Measurements from ENCODE around the gene GNGT1. TPM values are rescaled to one million over a fixed set of nuclear protein-coding genes. Genes with fewer than 3 reads are reported as not detected.

Gene GNGT1
- not detected for polyA plus RNA-seq (2012; ENCODE audit: low read depth, missing spikeins)

DNA sequence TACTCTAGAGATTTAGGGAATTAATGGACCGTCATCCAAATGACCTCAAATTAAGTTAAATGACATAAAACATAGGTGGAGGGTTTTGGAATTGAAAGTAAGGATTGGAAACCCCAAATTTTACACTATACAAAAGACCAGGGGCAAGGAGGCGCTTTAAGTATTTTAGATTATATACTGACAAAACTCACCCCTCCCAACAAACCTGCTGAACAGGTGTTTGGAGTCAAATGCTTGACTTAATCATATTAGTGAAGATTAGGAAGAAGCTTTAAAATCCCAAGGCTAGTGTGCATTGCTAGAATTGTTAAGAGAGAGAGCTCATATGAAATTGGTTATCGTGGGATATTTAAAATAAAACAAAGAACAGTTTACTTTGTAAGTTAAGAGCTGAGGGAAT is at the start of gene GNGT1:
TSS of gene GNGT1 (plus strand) at position 301 of the 400 bp plus-strand sequence. CDS start 180 bp downstream, outside the sequence.
- DNase-seq (ENCODE audit: insufficient read length, low spot score) (no peak), FAIRE-seq (no peak)
- TF ChIP-seq POLR2A (IDR thresholded peaks at IDR 0.05; ENCODE audit: low read depth, low read length) (no peak), PAX5 (IDR thresholded peaks at IDR 0.05; ENCODE audit: insufficient read depth, low read length, severe bottlenecking) (no peak), POLR2AphosphoS5 (IDR thresholded peaks at IDR 0.05; ENCODE audit: low read depth, low read length) (no peak), TAF1 (IDR thresholded peaks at IDR 0.05; ENCODE audit: low read depth, low read length) (no peak), POU2F2 (IDR thresholded peaks at IDR 0.05; ENCODE audit: low read depth, low read length) (no peak), SPI1 (IDR thresholded peaks at IDR 0.05; ENCODE audit: low read depth, low read length) (no peak)

DNA sequence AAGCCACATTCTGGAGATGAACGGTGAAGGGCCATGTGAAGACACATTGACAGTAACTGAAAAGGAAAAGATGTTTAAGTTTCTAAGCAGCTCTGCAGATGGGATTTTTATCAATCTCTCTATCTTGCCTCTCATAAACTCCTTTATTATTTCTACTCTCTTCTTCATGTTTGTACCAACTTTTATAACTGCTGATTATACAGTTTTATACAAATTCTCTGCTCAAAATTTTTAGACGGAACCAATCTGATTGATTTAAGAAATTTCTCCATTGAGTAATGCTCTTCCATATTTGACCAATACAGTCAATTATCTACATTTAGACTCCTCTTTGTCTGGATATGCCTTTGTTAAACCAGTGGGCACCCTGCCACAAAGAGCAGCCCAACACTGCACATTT is 47.5 kb upstream of the GNGT1 start:
- TF ChIP-seq PAX5 (IDR thresholded peaks at IDR 0.05; ENCODE audit: insufficient read depth, low read length, severe bottlenecking) (no peak), POLR2AphosphoS5 (IDR thresholded peaks at IDR 0.05; ENCODE audit: low read depth, low read length) (no peak), SPI1 (IDR thresholded peaks at IDR 0.05; ENCODE audit: low read depth, low read length) (no peak), POU2F2 (IDR thresholded peaks at IDR 0.05; ENCODE audit: low read depth, low read length) (no peak), TAF1 (IDR thresholded peaks at IDR 0.05; ENCODE audit: low read depth, low read length) (no peak), POLR2A (IDR thresholded peaks at IDR 0.05; ENCODE audit: low read depth, low read length) (no peak)
- DNase-seq (ENCODE audit: insufficient read length, low spot score) (no peak), FAIRE-seq (no peak)

DNA sequence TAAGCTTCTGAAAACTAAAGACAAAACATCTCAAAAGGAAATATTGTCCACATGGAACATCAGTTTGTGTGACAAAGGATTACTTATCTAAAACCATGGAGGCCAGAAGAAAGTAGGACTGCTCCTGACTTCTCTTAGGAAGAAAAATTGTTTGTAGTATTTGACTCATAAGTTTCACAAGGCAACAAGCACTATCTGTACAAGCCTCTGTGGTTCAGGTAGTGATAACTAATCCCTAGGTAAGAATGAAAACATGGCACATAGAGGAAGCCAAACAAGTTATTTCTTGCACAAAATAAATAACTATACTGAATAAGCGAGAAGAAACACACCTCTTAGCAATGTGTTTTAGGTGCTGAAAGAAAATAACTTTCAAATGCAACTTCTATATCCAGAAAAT is 46.1 kb upstream of the GNGT1 start:
- DNase-seq (ENCODE audit: insufficient read length, low spot score) (no peak), FAIRE-seq (no peak)
- no peak for TF ChIP-seq POLR2AphosphoS5 (IDR thresholded peaks at IDR 0.05; ENCODE audit: low read depth, low read length)
- no peak for TF ChIP-seq SPI1 (IDR thresholded peaks at IDR 0.05; ENCODE audit: low read depth, low read length)
- no peak for TF ChIP-seq TAF1 (IDR thresholded peaks at IDR 0.05; ENCODE audit: low read depth, low read length)
- no peak for TF ChIP-seq PAX5 (IDR thresholded peaks at IDR 0.05; ENCODE audit: insufficient read depth, low read length, severe bottlenecking)
- no peak for TF ChIP-seq POLR2A (IDR thresholded peaks at IDR 0.05; ENCODE audit: low read depth, low read length)
- no peak for TF ChIP-seq POU2F2 (IDR thresholded peaks at IDR 0.05; ENCODE audit: low read depth, low read length)

DNA sequence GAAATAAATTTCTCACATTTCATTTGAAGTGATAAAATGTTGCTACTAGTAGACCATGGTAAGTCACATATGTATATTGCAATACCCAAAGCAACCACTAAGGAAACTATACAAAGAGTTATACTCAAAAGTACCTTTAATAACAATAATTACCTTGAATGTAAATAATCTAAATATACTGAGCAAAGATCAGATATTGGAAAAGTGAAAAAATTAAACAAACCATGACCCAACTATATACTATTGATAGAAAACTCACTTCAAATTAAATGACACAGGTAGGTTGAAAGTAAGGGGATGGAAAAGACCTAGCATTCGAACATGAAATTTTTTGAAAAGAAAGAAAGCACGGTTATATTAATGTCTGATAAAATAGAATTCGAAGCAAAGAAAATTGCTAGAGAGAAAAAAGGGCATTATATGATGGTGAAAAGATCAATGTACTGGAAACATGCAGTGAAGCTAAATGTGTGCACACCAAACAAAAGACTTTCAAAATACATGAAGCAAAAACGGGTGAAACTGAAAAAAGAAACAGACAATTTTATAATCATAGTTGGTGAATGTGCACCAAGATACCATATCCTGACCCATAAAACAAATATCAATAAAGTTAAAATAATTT is 44.9 kb upstream of the GNGT1 start:
- FAIRE-seq (no peak), DNase-seq (ENCODE audit: insufficient read length, low spot score) (no peak)
- TF ChIP-seq POLR2AphosphoS5 (IDR thresholded peaks at IDR 0.05; ENCODE audit: low read depth, low read length) (no peak), PAX5 (IDR thresholded peaks at IDR 0.05; ENCODE audit: insufficient read depth, low read length, severe bottlenecking) (no peak), SPI1 (IDR thresholded peaks at IDR 0.05; ENCODE audit: low read depth, low read length) (no peak), POU2F2 (IDR thresholded peaks at IDR 0.05; ENCODE audit: low read depth, low read length) (no peak)

DNA sequence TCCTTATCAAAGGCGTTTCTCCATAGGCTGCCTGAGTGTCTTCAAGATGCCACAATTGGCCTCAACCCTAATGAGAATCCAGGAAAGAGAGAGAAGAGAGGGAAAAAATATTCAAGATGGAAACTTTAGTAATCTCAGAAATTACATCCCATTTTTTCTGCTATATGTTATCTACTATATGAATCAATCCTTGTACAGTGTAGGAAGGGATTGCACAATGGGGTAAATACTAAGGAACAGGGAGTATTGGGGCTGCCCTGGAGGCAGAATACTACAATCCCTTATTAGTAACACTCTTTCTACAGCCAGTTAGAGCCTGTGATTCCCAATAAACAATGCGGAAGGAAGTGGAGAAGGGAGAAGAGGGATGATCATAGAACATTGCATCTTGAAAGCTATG is 43.7 kb upstream of the GNGT1 start:
- DNase-seq (ENCODE audit: insufficient read length, low spot score) (no peak), FAIRE-seq (no peak)
- TF ChIP-seq POLR2AphosphoS5 (IDR thresholded peaks at IDR 0.05; ENCODE audit: low read depth, low read length) (no peak), PAX5 (IDR thresholded peaks at IDR 0.05; ENCODE audit: insufficient read depth, low read length, severe bottlenecking) (no peak), POU2F2 (IDR thresholded peaks at IDR 0.05; ENCODE audit: low read depth, low read length) (no peak), SPI1 (IDR thresholded peaks at IDR 0.05; ENCODE audit: low read depth, low read length) (no peak), POLR2A (IDR thresholded peaks at IDR 0.05; ENCODE audit: low read depth, low read length) (no peak), TAF1 (IDR thresholded peaks at IDR 0.05; ENCODE audit: low read depth, low read length) (no peak)

DNA sequence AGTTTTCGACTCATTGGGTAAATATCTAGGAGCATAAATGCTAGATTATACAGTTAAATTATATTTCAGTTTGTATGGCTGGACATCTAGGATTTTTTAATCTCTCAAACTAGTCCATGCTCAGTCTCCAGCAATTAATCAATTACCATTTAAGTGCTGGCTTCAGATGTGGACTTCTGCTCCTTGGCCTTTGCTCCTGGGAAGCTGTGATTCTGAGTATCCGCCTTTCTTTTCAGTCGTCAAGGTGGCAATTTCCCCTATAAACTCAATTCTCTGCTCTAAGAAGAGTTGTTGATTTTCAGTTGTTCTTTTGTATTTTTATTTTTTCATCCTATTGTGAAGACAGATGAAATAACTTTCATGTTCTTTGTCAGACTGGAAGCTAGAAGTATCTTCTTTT is 39.5 kb upstream of the GNGT1 start:
- no peak for DNase-seq (ENCODE audit: insufficient read length, low spot score)
- no peak for FAIRE-seq
- TF ChIP-seq POLR2A (IDR thresholded peaks at IDR 0.05; ENCODE audit: low read depth, low read length) (no peak), POLR2AphosphoS5 (IDR thresholded peaks at IDR 0.05; ENCODE audit: low read depth, low read length) (no peak), TAF1 (IDR thresholded peaks at IDR 0.05; ENCODE audit: low read depth, low read length) (no peak), SPI1 (IDR thresholded peaks at IDR 0.05; ENCODE audit: low read depth, low read length) (no peak), PAX5 (IDR thresholded peaks at IDR 0.05; ENCODE audit: insufficient read depth, low read length, severe bottlenecking) (no peak), POU2F2 (IDR thresholded peaks at IDR 0.05; ENCODE audit: low read depth, low read length) (no peak)

DNA sequence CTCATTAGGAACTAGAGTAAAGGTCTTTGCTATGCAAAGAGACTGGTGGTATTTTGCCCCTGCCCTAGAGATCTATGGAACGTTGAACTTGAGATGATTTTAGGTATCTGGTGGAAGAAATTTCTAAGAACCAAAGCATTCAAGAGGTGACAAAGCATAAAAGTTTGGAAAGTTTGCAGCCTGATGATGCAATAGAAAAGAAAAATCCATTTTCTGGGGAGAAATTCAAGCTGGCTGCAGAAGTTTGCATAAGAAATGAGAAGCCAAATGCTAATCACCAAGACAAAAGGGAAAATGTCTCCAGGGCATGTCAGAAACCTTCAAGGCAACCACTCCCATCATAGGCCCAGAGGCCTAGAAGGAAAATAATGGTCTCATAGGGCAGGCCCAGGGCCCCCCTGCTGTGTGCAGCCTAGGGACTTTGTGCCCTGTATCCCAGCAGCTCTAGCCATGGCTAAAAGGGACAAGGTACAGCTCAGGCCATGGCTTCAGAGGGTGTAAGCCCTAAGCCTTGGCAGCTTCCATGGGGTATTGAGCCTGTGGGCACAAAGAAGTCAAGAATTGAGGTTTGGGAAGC is 32.3 kb upstream of the GNGT1 start:
- TF ChIP-seq SPI1 (IDR thresholded peaks at IDR 0.05; ENCODE audit: low read depth, low read length) = no peak
- TF ChIP-seq POU2F2 (IDR thresholded peaks at IDR 0.05; ENCODE audit: low read depth, low read length) = no peak
- TF ChIP-seq POLR2A (IDR thresholded peaks at IDR 0.05; ENCODE audit: low read depth, low read length) = no peak
- no peak for TF ChIP-seq TAF1 (IDR thresholded peaks at IDR 0.05; ENCODE audit: low read depth, low read length)
- no peak for TF ChIP-seq POLR2AphosphoS5 (IDR thresholded peaks at IDR 0.05; ENCODE audit: low read depth, low read length)
- no peak for TF ChIP-seq PAX5 (IDR thresholded peaks at IDR 0.05; ENCODE audit: insufficient read depth, low read length, severe bottlenecking)
- no peak for DNase-seq (ENCODE audit: insufficient read length, low spot score)
- no peak for FAIRE-seq

DNA sequence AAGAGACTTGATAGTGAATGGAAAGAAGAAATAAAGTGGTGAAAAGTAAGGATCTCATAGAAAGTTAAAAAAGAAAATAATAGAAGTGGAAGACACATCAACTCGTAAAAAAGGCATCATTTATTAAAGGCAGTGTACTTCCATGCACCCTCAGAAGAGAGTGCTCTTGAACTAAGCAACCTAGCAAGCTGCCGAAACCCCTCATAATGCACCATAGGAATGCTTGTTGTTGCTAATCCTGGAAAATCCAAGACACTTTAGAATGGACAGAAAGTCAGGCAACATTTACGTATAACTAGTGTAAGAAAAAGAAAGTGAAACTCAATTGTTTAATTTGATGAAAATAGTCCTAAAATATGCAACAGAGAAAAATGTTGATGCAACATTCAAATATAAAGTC is 28.6 kb upstream of the GNGT1 start:
- no peak for FAIRE-seq
- TF ChIP-seq POU2F2 (IDR thresholded peaks at IDR 0.05; ENCODE audit: low read depth, low read length) = no peak
- TF ChIP-seq POLR2AphosphoS5 (IDR thresholded peaks at IDR 0.05; ENCODE audit: low read depth, low read length) = no peak
- no peak for TF ChIP-seq SPI1 (IDR thresholded peaks at IDR 0.05; ENCODE audit: low read depth, low read length)
- no peak for TF ChIP-seq TAF1 (IDR thresholded peaks at IDR 0.05; ENCODE audit: low read depth, low read length)
- TF ChIP-seq PAX5 (IDR thresholded peaks at IDR 0.05; ENCODE audit: insufficient read depth, low read length, severe bottlenecking) = no peak
- TF ChIP-seq POLR2A (IDR thresholded peaks at IDR 0.05; ENCODE audit: low read depth, low read length) = no peak
- no peak for DNase-seq (ENCODE audit: insufficient read length, low spot score)

DNA sequence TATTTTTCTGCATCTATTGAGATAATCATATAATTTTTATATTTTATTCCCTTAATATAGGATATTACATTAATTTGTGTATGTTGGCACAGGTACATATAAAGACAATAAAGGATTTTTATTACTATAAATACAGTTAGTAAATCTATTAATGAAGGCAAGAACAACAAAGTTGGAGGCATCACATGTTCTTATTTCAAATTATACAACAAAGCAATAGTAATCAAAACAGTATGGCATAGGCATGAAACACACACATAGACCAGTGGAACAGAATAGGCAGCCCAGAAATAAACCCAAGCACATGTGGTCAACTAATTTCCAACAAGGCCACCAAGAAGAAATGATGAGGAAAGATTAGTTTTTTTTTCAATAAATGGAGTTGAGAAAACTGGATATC is 27.0 kb upstream of the GNGT1 start:
- DNase-seq (ENCODE audit: insufficient read length, low spot score) = no peak
- no peak for FAIRE-seq
- TF ChIP-seq SPI1 (IDR thresholded peaks at IDR 0.05; ENCODE audit: low read depth, low read length) (no peak), TAF1 (IDR thresholded peaks at IDR 0.05; ENCODE audit: low read depth, low read length) (no peak), POU2F2 (IDR thresholded peaks at IDR 0.05; ENCODE audit: low read depth, low read length) (no peak), POLR2A (IDR thresholded peaks at IDR 0.05; ENCODE audit: low read depth, low read length) (no peak), POLR2AphosphoS5 (IDR thresholded peaks at IDR 0.05; ENCODE audit: low read depth, low read length) (no peak), PAX5 (IDR thresholded peaks at IDR 0.05; ENCODE audit: insufficient read depth, low read length, severe bottlenecking) (no peak)
